Motor neuron (in vitro differentiated cells): ENCODE measurements around the gene MINDY4. TPM values are rescaled to one million over a fixed set of nuclear protein-coding genes. Genes with fewer than 3 reads are reported as not detected.

Source experiments
- ATAC-seq, 8 experiments: fragments of 200-7000 bp; cut with Tn5 transposase; replicated peaks in 6 of 8; 2 replicates each; pipeline ENCODE4 v1.8.0; 2021; ENCODE audit warnings: mild to moderate bottlenecking in 8 of 8, moderate library complexity in 8 of 8
- H3K27ac ChIP-seq, 2 donors: fragments of 250-450 bp; sonication (Bioruptor Pico); 2 replicates each; pipeline ENCODE4 v1.9.0; 2021; ENCODE audit warnings: antibody characterized with exemption in 2 of 2, mild to moderate bottlenecking in 2 of 2, moderate library complexity in 1 of 2
- H3K4me1 ChIP-seq, 2 donors: fragments of 250-450 bp; sonication (Bioruptor Pico); replicated peaks in 1 of 2; 2 replicates each; pipeline ENCODE4 v1.6.1; 2021; ENCODE audit warnings: antibody characterized with exemption in 2 of 2, mild to moderate bottlenecking in 2 of 2, moderate library complexity in 1 of 2
- H3K4me3 ChIP-seq, 5 donors: fragments of 250-450 bp; sonication (Bioruptor Pico); 2 replicates each; pipeline ENCODE4 v1.9.0; 2021; ENCODE audit warnings: antibody characterized with exemption in 5 of 5, mild to moderate bottlenecking in 5 of 5, moderate library complexity in 4 of 5
- WGBS, 10 experiments: fragments of 450-650 bp; shearing (Covaris generic); methylation state at CpG; one replicate each; pipeline ENCODE4 v1.0.0; 2022; 5-methylcytosine and 5-hydroxymethylcytosine counted together
- in situ Hi-C, 9 experiments: fragments of 400-800 bp; cut with MboI; loops; one replicate each; pipeline ENCODE4 v1.15.0; 2021; ENCODE audit warnings: low sequenced_read_pairs in 9 of 9, low pct_unique_long_range_greater_than_20kb in 2 of 9; ENCODE audit not compliant: unreplicated experiment in 9 of 9
- total RNA-seq, 8 experiments: library from RNA; unstranded; fragments of 300-600 nt; gene quantifications; 2 replicates each; pipeline versions ENCODE4 v1.2.3 to v1.2.4, GENCODE V29; 2022

The MINDY4 gene
- total RNA-seq, 8 experiments from 2014 or later, result 2.5 to 12.3 (median 4.6) TPM

DNA sequence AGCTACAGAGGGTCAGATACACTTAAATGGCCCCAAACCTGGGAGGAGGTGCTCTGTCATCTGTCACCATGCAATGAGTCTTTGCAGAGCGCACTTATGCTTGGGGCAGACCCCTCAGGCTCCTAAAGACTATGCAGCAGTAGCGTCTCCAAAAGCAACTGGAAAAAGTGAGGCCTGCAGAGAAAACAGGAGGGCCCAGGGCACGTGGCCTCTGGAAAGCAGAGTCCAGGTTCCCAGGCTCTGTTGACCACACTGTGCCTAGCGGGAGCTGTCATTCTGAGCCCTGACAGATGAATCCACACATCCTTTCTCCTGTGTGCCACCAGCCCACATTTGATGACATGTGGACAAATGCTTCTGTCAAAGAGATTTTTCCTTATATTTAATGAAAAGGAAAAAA lies 66.4 kb downstream of the MINDY4 start:
- no peak for ATAC-seq
- in situ Hi-C loops, result no loop called here
- no peak overlapping the region for H3K4me3 ChIP-seq
- WGBS, 10 experiments, result 60 to 100% (median 90%) methylated on average over 1 to 2 of the region's 4 CpGs; no CpG with 5 or more reads in 6 of the 10 experiments
- H3K4me1 ChIP-seq, result no peaks in the 10 kb centered on the region
- no peak overlapping the region for H3K27ac ChIP-seq

DNA sequence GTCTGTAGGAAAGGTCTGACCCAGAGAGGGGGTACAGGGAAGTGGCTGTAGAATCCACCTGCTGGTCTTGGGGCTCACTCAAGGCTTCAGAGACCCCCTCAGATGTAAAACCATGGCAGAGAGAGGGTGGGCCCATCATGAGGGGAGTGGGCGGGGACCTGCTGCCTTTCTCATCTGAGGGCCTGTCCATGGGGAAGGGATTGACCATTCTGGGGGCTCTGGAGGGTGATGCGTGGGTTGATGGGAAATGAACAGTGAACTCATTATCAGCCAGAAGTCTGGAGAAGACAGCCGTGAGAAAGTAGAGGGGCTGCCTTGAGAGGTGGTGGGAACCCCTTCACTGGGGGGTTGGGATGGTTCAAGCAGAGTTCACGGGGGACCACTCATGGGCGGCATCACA lies 66.8 kb downstream of the MINDY4 start:
- Histone ChIP-seq H3K4me3 (no peak overlapping the region), H3K4me1 (no peaks in the 10 kb centered on the region), H3K27ac (no peak overlapping the region)
- in situ Hi-C loops, result no loop called here
- WGBS, 10 experiments, result 67 to 100% (median 70%) methylated on average over 1 to 2 of the region's 5 CpGs; no CpG with 5 or more reads in 7 of the 10 experiments
- no peak for ATAC-seq

DNA sequence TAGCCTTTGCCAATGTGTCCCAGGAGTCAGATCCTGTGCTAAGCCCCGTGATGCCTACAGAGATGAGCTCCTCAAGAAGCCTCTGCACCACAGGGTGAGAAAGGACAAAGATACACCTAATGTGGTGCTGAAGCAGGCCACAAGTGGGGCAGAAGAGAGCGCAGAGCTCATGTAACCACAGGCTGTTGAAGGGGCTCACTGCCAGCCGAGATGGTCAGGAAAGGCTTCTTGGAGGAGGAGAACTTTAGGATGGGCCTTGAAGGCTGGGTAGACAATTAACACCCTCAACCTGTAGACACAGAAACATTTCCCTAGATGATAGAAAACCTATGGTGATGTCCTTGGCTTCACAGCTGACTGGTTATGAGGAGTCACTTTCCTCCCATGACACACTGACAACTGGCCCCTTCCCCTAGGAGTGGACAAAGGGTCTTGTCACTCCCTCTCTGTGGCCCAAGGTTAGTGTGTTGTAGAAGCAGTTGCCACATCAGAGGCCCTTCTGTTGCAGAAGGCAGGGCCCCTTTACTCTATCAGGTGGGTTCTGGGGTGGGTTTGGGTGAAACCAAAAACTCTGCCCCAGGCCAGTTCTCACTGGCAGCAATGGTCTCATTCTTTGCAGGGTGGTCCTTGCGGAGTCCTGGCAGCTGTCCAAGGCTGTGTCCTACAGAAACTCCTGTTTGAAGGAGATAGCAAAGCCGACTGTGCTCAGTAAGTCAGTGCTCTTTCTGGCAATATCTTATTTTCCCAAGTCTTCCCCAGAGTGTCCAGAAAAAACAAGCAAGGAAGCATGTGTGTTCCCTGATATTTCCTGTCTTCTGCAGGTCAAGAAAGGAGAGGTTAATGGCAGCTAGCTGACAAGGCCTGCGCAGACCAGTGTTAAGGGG lies 69.2 kb downstream of the MINDY4 start:
- no peak for ATAC-seq
- in situ Hi-C loops, result no loop called here
- 71 to 100% (median 93%) methylated on average over 1 to 3 of the region's 6 CpGs; no CpG with 5 or more reads in 3 of the 10 experiments for WGBS, 10 experiments
- H3K4me3 ChIP-seq, result no peak overlapping the region
- H3K4me1 ChIP-seq, result peaks cover 0 to 5% of the 10 kb centered on the region in 2 donors
- H3K27ac ChIP-seq, result no peak overlapping the region

DNA sequence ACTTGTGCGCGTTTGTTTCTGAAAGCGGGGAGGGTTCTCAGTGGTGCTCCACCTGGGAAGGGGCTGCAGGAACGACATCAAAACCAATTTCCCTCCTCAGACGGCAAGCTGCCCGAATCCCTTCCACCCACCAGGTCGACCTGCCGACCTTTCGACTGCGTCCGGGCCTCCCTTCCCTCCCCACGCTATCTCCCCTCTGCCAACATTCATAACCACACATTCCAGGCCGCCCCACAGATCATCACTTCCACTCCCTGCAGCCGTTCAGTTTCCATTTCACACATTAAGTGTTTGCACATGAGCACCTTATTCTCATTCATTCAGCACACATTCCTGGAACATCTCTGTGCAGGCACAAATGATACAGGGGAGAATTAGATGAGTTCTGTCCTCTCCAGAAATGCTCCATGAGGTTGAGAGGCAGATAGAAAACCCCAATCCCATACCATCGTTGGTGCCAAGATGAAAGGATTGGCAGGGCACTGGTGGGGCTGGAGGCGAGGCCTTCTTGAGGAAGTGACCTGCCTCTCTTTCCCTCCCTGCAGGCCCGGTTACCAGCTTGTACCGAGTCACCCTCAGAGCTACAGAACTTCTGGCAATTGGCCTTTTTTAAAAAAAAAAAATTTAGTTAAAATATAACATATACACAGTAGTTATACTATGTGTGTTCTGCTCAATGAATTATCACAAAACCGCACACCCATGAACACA lies 70.0 kb downstream of the MINDY4 start:
- no peak for ATAC-seq
- no peak overlapping the region for H3K4me3 ChIP-seq
- peaks cover 0 to 12% of the 10 kb centered on the region in 2 donors for H3K4me1 ChIP-seq
- in situ Hi-C loops, result no loop called here
- H3K27ac ChIP-seq, result no peak overlapping the region
- WGBS, 10 experiments, result 44 to 100% (median 85%) methylated on average over 1 to 12 of the region's 19 CpGs; no CpG with 5 or more reads in 1 of the 10 experiments

DNA sequence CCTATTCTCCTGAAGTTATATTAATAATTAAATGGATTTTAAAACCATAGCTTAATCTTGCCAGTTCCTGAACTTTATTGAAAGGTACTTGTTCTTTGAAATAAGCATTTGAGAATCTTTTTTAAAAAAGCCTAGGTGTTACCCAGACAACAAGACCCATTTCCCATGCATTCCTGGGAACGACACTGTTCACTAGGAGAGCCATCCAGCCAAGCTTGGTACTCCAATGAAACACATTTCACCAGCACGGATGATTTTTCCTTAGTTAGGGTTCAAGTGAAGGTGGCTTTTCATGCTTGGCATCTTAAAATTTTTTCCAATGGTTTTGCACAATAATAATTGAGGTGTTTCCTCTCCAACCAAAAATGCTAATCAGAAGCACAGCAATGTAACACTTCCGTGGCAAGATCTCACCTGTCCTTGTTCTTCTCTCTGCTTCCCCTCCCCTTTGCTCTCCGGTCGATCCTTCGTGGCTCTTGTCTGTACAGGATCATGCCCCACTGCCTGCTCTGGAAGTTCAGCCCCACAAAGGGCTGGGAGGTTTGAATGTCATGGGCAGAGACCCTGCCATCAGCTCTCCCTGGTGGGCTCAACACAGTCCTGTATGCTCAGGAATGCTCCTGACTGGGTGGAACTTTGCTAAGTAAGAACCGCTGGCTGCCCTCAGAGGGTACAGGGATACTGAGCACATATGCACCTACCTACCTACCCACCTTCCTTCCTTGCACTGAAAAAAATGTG lies 70.8 kb downstream of the MINDY4 start:
- peak in 1 of 8 experiments; percentile 53 for ATAC-seq
- whole genome bisulfite sequencing, 10 experiments, result 57 to 100% (median 90%) methylated on average over 1 to 7 of the region's 7 CpGs; no CpG with 5 or more reads in 1 of the 10 experiments

DNA sequence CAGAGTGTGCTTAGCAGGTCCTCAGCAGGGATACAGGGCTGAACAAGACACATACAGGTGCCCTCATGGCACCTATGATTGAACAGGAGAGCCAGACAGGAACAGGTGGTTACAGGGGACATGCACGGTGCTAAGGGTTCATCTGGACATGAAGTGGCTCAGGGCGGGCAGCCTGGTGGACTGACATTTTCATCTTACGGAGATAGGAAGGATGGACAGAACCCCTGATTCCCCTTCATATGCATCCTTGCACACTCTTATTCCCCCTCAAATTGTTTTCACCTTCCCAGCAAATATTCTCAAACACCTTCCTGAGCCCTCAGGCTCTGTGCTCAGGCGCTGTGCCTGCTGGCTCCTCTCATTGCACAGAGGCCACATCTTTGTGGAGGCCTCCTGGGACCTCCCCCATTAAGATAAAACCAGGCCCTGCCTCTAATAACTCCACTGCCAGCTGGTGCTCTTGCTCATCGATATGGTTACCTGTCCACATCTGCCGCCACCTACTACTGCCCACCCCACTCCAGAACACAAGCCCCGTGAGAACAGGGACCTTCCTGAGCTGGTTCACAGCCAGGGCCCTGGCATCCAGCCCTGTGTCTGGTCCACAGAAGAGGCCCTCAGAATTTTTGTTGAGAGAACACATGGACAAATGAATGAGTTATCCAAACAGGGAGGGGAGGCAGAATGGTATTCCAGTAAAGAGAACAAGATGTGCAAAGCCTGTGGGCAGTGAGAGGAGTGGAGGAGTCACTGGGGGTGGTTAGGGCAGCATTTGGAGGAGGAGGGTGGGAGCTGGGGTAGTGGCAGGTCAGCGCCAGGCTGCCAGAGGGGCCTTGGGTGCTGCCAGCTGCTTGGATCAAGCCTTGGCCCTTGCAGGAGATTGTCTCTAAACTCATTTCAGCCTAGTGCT lies 71.6 kb downstream of the MINDY4 start:
- in situ Hi-C loops, result no loop called here
- peak in 2 of 8 experiments; percentile 70 to 75 for ATAC-seq
- H3K4me1 ChIP-seq, result peaks cover 0 to 12% of the 10 kb centered on the region in 2 donors
- 67 to 100% (median 84%) methylated on average over 1 to 4 of the region's 8 CpGs; no CpG with 5 or more reads in 4 of the 10 experiments for WGBS, 10 experiments
- no peak overlapping the region for H3K4me3 ChIP-seq
- no peak overlapping the region for H3K27ac ChIP-seq

More for the DNA sequence above, 70.8 kb downstream of the MINDY4 start:
- in situ Hi-C loops, result no loop called here
- peaks cover 0 to 12% of the 10 kb centered on the region in 2 donors for H3K4me1 ChIP-seq
- no peak overlapping the region for H3K27ac ChIP-seq
- no peak overlapping the region for H3K4me3 ChIP-seq

DNA sequence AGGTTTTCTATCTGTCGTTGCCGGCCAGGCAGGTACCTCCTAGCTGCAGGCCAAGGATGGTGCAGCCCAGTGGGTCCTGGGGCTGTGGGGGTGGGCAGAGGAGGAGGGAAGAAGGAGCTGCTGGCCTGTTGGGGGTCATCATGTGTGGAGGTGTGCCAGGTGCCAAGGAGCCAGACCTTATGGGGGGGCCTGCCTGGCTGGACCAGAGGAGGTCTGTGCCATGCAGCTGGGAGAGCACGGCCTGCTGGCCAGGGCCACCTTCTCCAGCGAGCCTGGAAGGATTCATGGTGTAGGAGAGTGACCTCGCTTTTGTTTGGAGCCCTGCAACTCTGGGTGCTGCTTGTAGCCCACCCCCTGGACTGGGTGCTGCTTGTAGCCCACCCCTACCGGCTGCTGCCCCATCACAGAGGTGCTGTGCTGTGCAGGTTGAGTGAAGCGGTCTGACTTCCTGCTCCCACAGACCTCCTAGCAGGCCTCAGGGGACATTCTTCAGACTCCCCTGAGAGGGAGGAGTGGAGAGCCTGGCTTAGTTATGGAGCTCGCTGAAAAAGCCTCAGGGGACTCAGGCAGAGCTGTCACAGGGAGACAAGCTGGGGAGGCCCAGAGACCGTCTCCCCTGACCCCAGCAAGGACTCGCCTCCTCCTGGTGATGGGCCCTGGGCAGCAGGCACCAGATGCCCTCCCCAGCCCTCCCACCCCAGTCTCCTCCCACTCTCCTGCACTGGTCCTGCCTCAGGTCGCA lies 72.7 kb downstream of the MINDY4 start:
- in situ Hi-C loops, result no loop called here
- 100% methylated on average over 1 of the region's 11 CpGs; no CpG with 5 or more reads in 9 of the 10 experiments for WGBS, 10 experiments
- no peak overlapping the region for H3K27ac ChIP-seq
- H3K4me1 ChIP-seq, result peaks cover 0 to 12% of the 10 kb centered on the region in 2 donors
- no peak for ATAC-seq
- H3K4me3 ChIP-seq, result no peak overlapping the region

DNA sequence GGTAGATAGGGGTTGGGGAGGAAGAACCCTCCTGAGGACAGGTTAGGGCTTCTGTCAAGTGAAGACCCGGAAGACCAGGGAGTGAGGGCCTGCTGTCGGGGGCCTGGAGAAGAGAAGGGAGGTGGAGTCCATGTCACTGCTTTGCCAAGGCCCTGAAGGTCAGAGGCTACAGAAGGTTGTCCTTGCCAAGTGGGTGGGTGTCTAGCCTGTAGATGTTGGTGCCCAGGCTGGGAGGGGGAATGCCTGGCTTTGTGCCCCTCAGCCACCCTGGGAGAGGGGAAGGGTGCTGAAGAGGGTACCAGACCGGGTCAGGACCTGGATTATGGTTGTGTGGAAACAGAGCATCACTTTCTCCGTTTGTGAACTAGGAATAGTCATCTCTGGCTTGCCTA lies 73.3 kb downstream of the MINDY4 start:
- H3K27ac ChIP-seq, result no peak overlapping the region
- WGBS, 10 experiments, result 80% methylated on average over 1 of the region's 4 CpGs; no CpG with 5 or more reads in 9 of the 10 experiments
- in situ Hi-C loops, result no loop called here
- ATAC-seq, result no peak
- H3K4me1 ChIP-seq, result peaks cover 0 to 12% of the 10 kb centered on the region in 2 donors
- no peak overlapping the region for H3K4me3 ChIP-seq

DNA sequence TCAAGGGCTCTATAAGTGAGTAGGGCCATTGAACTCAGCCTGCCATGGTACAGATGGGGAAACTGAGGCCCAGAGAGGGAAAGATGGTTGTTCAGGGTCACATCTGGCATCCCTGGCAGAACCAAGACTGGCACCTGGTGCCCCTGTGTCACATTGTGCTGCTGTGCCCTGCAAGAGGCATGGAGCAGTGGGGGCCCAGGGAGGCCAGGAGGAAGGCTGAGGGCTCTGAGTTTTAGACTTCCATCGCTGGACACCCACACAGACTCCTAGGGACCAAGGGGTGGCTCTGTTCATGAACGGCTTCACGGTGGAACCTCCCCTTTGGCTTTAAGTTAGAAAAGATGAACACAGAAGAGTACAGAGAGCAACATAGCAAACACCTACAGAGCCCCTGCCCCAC lies 73.7 kb downstream of the MINDY4 start:
- in situ Hi-C loops, result no loop called here
- ATAC-seq, result no peak
- 10 to 100% (median 80%) methylated on average over 1 to 2 of the region's 3 CpGs; no CpG with 5 or more reads in 6 of the 10 experiments for WGBS, 10 experiments
- Histone ChIP-seq H3K4me1 (peaks cover 0 to 12% of the 10 kb centered on the region in 2 donors), H3K27ac (no peak overlapping the region), H3K4me3 (no peak overlapping the region)

DNA sequence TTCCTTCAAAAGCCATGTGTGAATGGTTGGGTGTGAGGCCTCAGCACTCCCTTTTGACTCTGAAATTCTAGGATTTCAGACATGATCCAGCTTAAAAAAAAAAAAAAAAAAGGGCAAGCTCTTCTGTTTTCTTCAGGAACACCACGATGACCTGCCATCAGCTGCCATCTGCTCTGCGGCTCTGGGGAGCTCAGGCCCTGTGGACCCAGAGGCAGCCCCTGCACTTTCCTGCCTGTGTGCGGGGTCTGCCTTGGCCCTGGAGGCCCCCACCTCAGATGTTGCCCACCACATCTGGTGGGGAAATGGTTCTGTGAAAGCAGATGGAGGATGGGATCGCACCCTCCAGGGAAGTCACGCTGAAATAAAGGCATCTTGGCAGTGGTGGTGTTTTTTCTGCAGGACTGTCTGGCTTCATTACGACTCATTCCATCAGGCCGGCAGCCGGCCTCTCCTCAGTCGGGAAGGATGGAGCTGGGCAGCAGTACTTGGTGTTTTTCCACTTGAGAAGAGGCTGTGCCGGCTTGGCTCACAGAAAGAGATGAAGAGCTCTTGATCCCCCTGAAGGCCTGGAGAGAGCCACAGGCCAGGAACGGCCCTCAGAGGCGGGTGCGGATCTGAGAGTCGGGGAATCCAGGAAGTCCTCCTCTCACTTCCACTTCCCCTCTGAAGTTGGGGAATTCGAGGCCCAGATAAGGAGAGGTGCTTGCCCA lies 74.4 kb downstream of the MINDY4 start:
- H3K4me1 ChIP-seq, result peaks cover 0 to 12% of the 10 kb centered on the region in 2 donors
- WGBS, 10 experiments, result 0 to 92% (median 10%) methylated on average over 1 to 2 of the region's 15 CpGs; no CpG with 5 or more reads in 7 of the 10 experiments

DNA sequence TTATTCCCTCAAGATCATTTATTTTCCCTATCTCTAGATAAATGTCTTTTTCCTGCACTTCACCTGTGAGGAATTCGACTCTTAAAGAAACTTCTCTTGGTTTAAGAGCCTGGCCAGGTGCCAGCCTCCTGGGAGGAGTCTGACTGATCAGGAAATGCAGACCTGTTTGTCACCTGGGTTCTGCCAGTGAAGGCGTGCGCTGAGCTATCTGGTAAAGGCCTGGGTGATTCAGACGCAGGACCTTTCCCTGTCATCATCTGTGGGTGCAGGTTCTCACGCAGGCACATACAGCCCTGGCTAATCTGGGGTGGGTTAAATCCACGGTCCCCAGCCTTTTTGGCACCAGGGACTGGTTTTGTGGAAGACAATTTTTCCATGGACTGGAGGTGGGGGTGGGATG lies 75.2 kb downstream of the MINDY4 start:
- WGBS, 10 experiments, result 60 to 87% (median 83%) methylated on average over 3 to 4 of the region's 6 CpGs; no CpG with 5 or more reads in 7 of the 10 experiments
- Histone ChIP-seq H3K27ac (no peak overlapping the region), H3K4me1 (peaks cover 0 to 12% of the 10 kb centered on the region in 2 donors), H3K4me3 (no peak overlapping the region)
- no peak for ATAC-seq
- in situ Hi-C loops, result no loop called here

More for the DNA sequence above, 74.4 kb downstream of the MINDY4 start:
- peak in 4 of 8 experiments; percentile 20 to 32 (median 22) for ATAC-seq
- Histone ChIP-seq H3K4me3 (no peak overlapping the region), H3K27ac (peak overlapping the region in 1 of 2 donors; percentile 16)
- in situ Hi-C loops, result no loop called here
